HFF-Myc (cell line): Measurements from ENCODE around the gene TWIST1.
A peak's percentile ranks its signal among the peaks of the same experiment; 100 is the strongest.

Experiments used
- DNase-seq: peaks from one replicate; pipeline ENCODE4 v3.0.0-alpha.2; 2011; ENCODE audit warnings: low read depth; ENCODE audit errors: extremely low read depth
- H3K4me3 ChIP-seq: replicated peaks from 2 replicates; pipeline ENCODE4 v1.5.1; 2011; ENCODE audit warnings: low read depth, mild to moderate bottlenecking, control low read depth, low read length
- TF ChIP-seq, protein P1 (sequence below): IDR thresholded peaks from 2 replicates; pipeline ENCODE4 v1.5.1; 2012; ENCODE audit warnings: mild to moderate bottlenecking, low read depth, low read length, control low read depth; ENCODE audit errors: missing control alignments

TWIST1 gene

DNA sequence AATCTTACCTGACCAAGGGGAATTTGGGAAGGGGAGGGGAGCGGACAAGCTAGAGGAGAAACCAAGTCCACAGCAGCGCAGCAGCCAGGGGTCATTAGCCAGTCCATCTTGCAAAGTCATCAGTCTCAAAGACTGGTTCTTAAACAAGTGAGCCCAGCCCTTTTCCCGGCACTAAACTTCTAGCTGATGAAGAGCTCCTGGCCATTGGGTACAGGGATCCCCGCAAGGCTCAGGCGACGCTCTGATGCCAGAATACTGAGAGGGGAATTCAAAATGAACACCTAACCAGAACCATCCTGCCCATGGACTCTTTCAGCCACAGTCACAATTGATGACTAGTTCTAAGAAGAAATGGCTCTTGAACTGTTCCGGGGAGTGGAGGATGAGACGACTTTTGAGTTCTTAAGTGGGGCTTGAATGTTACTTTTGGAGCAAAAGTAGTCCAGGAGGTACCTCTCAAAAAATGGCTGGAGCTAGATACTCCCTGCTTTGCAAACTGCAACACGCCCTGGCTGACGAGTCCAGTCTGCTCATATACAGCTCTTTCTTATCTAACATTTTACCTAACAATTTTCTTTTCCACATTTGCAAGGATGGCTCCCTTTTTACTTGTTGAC is 2.5 kb upstream of the TWIST1 start:
- DNase-seq, result no peak

DNA sequence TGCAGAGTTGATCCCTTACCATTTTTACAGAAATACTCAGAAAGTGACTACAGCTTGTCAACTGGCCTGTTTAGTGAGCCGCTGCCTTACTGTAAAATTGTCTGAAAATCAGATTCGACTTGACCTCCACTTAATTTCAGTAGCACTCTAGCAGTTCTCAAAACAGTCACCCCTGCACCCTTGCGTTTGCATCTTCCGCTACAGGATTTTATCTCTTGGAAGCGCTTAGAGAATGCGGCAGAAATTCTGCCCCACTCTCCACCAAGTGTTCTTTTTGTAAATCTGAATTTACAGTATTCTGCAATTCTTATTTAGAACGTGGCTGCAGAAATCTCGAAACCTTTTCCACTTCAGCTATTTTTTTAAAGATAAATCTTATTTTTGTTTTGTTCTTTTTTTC is 1.9 kb upstream of the TWIST1 start:
- peak overlapping the region; percentile 94 for H3K4me3 ChIP-seq
- TF ChIP-seq, protein P1, sequence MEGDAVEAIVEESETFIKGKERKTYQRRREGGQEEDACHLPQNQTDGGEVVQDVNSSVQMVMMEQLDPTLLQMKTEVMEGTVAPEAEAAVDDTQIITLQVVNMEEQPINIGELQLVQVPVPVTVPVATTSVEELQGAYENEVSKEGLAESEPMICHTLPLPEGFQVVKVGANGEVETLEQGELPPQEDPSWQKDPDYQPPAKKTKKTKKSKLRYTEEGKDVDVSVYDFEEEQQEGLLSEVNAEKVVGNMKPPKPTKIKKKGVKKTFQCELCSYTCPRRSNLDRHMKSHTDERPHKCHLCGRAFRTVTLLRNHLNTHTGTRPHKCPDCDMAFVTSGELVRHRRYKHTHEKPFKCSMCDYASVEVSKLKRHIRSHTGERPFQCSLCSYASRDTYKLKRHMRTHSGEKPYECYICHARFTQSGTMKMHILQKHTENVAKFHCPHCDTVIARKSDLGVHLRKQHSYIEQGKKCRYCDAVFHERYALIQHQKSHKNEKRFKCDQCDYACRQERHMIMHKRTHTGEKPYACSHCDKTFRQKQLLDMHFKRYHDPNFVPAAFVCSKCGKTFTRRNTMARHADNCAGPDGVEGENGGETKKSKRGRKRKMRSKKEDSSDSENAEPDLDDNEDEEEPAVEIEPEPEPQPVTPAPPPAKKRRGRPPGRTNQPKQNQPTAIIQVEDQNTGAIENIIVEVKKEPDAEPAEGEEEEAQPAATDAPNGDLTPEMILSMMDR, result no peak
- DNase-seq, result no peak

More for the DNA sequence above, 2.5 kb upstream of the TWIST1 start:
- TF ChIP-seq, protein P1, result no peak
- H3K4me3 ChIP-seq, result peak overlapping the region; percentile 94

DNA sequence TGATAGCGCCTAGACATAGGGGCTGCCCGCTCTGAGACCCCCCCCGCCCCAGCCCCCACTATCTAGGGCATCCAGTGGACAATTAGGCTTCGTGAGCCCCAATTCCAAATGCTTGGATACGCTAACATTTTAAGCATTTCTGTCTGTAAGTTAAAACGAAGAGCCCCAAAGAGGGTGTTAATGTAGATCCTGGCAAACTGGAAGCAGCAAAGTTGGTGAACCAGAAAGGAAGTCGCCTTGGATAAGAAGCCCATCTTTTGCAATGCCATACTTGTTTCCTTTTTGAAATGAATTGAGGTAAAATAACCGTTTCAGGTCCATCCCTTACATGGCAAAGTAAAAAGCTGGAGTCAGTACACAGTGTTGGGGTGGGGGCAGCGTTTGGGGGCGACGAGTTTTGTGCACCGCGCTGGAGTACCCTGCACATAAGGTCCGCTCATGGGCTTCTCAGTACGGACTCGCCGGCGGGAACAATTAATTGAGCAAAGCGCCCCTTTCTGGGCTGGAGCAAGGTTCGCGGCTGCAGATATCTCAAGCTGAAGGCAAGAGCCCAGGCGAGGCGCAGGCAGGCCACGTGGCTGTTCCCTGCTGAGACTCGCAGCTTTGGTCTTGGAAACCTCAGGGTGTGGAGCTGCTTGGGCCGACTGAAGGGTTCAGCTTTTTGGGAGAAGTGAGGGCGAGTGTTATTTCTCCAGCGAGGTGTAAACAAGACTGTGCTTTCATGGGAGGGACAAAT is 1.4 kb upstream of the TWIST1 start:
- no peak for DNase-seq
- TF ChIP-seq, protein P1, result no peak
- peak overlapping the region; percentile 94 for H3K4me3 ChIP-seq

DNA sequence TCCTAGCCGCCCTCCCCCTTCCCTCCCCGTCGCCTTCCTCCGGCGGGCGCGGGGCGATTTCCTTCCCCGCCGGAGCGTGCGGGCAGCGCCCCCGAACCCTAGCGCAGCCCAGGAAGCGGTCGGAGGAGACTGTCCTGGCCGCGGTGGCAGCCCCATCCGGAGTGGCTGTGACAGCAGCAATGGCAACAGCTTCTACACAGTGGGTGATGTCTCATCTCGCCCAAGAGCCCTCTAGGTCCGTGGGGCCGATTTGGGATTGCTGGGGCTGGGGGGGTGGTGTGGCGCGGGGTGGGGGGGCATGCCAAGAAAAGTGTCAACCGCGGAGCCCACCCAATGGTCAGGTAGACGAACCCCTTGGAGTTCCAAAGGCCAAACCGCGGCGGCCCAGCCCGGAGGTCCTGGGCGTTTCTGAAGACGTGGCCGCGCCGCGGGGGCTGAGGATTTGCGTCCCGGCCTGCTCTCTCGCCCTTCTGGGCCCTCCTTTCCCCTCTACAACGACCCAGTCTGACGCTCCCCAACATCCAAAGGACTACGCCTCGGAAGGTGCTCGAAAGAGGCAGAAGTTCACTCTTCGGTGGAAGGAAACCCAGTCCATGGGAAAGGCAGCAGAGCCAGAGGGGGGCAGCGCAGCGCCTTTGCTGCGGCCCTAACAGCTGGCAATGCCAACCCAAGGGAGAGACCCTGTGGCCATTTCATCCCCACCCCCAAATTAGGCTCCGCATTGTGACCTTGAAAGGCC is 603 bp upstream of the TWIST1 start:
- no peak for DNase-seq

DNA sequence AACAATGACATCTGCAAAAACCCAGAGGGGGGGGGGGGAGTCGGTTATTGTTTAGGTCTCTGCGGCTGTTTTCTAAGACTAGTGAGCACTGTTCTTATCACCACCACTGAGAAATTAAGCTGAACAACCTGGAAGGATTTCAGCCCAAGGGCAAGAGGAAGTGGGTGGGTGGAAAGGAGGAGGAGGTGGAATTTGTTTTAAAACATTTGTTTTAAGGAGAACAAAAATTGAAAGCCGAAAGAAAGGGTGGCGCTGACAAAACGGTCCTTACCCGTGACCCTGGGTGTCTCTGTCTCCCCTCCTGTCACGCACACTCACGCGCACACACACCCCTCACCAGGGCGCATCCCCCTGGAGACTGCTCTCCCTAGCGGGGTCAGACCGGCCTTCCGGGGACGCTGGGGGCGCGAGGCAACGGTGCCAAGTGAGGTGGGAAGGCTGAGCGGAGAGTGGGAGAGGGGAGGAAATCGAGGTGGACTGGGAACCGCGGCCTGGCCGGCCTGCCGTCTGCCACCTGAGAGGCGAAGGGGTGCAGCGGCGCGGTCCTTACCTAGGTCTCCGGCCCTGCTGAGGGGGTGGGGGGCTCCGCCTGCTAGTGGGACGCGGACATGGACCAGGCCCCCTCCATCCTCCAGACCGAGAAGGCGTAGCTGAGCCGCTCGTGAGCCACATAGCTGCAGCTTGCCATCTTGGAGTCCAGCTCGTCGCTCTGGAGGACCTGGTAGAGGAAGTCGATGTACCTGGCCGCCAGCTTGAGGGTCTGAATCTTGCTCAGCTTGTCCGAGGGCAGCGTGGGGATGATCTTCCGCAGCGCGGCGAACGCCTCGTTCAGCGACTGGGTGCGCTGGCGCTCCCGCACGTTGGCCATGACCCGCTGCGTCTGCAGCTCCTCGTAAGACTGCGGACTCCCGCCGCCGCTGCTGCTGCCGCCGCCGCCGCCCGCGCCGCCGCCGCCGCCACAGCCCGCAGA is 1.0 kb downstream of the TWIST1 start:
- TF ChIP-seq, protein P1, result no peak
- no peak for DNase-seq
- H3K4me3 ChIP-seq, result peak overlapping the region; percentile 94

More for the DNA sequence above, 603 bp upstream of the TWIST1 start:
- TF ChIP-seq, protein P1, result peak; percentile 23
- H3K4me3 ChIP-seq, result peak overlapping the region; percentile 94

DNA sequence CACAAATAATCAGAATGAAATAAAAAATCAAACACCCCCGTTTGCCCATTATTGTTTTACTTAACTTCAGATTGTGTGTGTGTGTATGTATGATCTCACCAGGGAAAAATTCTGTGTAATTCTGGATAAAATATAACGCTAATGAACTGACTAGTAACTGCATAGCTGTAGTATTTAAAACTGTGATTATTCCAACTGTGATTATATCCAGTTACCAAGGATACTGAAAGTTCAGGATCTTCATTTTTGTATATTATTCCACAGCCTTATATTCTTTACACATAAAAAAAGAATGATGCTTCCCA is 2.9 kb downstream of the TWIST1 start:
- H3K4me3 ChIP-seq, result peak overlapping the region; percentile 94
- no peak for DNase-seq
- TF ChIP-seq, protein P1, result no peak
